Neural progenitor cell (in vitro differentiated cells): ENCODE results near the gene MAVS. TPM values are rescaled to one million over a fixed set of nuclear protein-coding genes. Genes with fewer than 3 reads are reported as not detected.

Experiments
- DNase-seq: peaks from one replicate; pipeline ENCODE4 v3.0.0-alpha.2; 2016; ENCODE audit warnings: low spot score
- H2AFZ ChIP-seq: fragments of 200-600 bp; sonication (generic); replicated peaks from 2 replicates; pipeline ENCODE4 v1.6.1; 2016; ENCODE audit warnings: antibody characterized with exemption
- H3F3A ChIP-seq: fragments of 200-600 bp; sonication (generic); 2 replicates; pipeline ENCODE4 v1.6.1; 2016; ENCODE audit warnings: antibody characterized with exemption, low read depth
- H3K27ac ChIP-seq: fragments of 200-600 bp; sonication (generic); 2 replicates; pipeline ENCODE4 v1.5.1; 2016; ENCODE audit warnings: mild to moderate bottlenecking
- H3K27me3 ChIP-seq: fragments of 200-600 bp; sonication (generic); 2 replicates; pipeline ENCODE4 v1.6.1; 2016; ENCODE audit warnings: mild to moderate bottlenecking, moderate library complexity
- H3K36me3 ChIP-seq: fragments of 200-600 bp; sonication (generic); 2 replicates; pipeline ENCODE4 v1.5.1; 2016
- H3K4me1 ChIP-seq: fragments of 200-600 bp; sonication (generic); 2 replicates; pipeline ENCODE4 v1.6.1; 2016; ENCODE audit warnings: mixed run types
- H3K4me2 ChIP-seq: fragments of 200-600 bp; sonication (generic); 2 replicates; pipeline ENCODE4 v1.6.1; 2016
- H3K4me3 ChIP-seq: fragments of 200-600 bp; sonication (generic); 2 replicates; pipeline ENCODE4 v1.5.1; 2016
- H3K79me2 ChIP-seq: fragments of 200-600 bp; sonication (generic); 2 replicates; pipeline ENCODE4 v1.6.1; 2016; ENCODE audit warnings: low read depth
- H3K9ac ChIP-seq: fragments of 200-600 bp; sonication (generic); 2 replicates; pipeline ENCODE4 v1.6.1; 2016
- H3K9me3 ChIP-seq: fragments of 200-600 bp; sonication (generic); 2 replicates; pipeline ENCODE4 v1.5.1; 2016; ENCODE audit warnings: low read depth
- H4K20me1 ChIP-seq: fragments of 200-600 bp; sonication (generic); 2 replicates; pipeline ENCODE4 v1.6.1; 2016; ENCODE audit warnings: low read depth
- H3K27ac Mint-ChIP-seq: 3 replicates; pipeline ENCODE4 v1.8.0; 2021; ENCODE audit warnings: mixed read lengths
- H3K27me3 Mint-ChIP-seq: 2 replicates; pipeline ENCODE4 v1.8.0; 2022; ENCODE audit warnings: low read depth, mild to moderate bottlenecking, inconsistent platforms, moderate library complexity, mixed read lengths; ENCODE audit not compliant: insufficient read depth
- H3K36me3 Mint-ChIP-seq: 3 replicates; pipeline ENCODE4 v1.8.0; 2021; ENCODE audit warnings: mixed read lengths
- H3K4me1 Mint-ChIP-seq: 3 replicates; pipeline ENCODE4 v1.8.0; 2021; ENCODE audit warnings: mixed read lengths
- H3K4me3 Mint-ChIP-seq: 3 replicates; pipeline ENCODE4 v1.8.0; 2021; ENCODE audit warnings: mild to moderate bottlenecking, moderate library complexity, mixed read lengths
- H3K9me3 Mint-ChIP-seq: 3 replicates; pipeline ENCODE4 v1.8.0; 2020; ENCODE audit warnings: mixed read lengths
- CTCF ChIP-seq: fragments of 200-600 bp; sonication (generic); IDR thresholded peaks from 2 replicates; pipeline ENCODE4 v1.5.1; 2017; ENCODE audit warnings: antibody characterized with exemption, mild to moderate bottlenecking
- EZH2 ChIP-seq: fragments of 200-600 bp; sonication (generic); IDR thresholded peaks from 2 replicates; pipeline ENCODE4 v1.6.1; 2017; ENCODE audit warnings: antibody characterized with exemption, mild to moderate bottlenecking, moderate library complexity
- EZH2phosphoT487 ChIP-seq: fragments of 200-600 bp; sonication (generic); IDR thresholded peaks from 2 replicates; pipeline ENCODE4 v1.6.1; 2017; ENCODE audit warnings: antibody characterized with exemption
- total RNA-seq: library from RNA; depleted of rRNA; stranded (reverse); fragments of >200 nt; gene quantifications from 2 replicates; pipeline ENCODE4 v1.2.3, GENCODE V29; 2015; ENCODE audit warnings: low replicate concordance

MAVS gene
- total RNA-seq, 1 donor from 2014 or later, result 14.1 TPM

DNA sequence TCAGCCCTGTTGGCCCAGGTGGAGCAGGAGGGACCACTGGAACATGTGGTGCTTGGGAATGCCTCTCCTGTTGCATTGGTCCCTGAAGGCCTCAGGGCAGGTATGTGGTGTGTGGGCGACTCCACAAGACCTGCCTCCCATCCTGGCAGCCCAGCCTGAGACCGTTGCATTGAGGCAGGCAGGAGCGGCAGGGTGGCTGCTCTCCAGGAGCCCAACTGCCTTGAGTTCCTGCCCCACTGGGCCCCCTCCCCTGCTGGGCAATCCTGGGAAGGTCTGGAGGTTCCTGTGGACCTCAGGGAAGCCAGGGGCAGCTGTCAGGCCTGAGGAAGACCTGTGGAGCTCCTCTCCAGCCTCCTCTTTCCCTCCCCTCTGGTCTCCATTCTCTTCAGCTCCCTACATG, 19.8 kb downstream of the MAVS start:
- H3K4me2 ChIP-seq, result no peak overlapping the region
- H3K4me3 ChIP-seq, result no peak overlapping the region
- H2AFZ ChIP-seq, result no peak overlapping the region
- Mint-ChIP-seq H3K36me3 (peaks cover 34% of the 10 kb centered on the region), H3K27ac (no peak overlapping the region), H3K9me3 (no peaks in the 10 kb centered on the region), H3K4me1 (peaks cover 3% of the 10 kb centered on the region), H3K27me3 (peaks cover 5% of the 10 kb centered on the region), H3K4me3 (no peak overlapping the region)
- H4K20me1 ChIP-seq, result no peaks in the 10 kb centered on the region
- H3K27ac ChIP-seq, result no peak overlapping the region
- H3K4me1 ChIP-seq, result no peaks in the 10 kb centered on the region
- no peaks in the 10 kb centered on the region for H3F3A ChIP-seq
- no peaks in the 10 kb centered on the region for H3K9me3 ChIP-seq
- peaks cover 7% of the 10 kb centered on the region for H3K36me3 ChIP-seq
- H3K27me3 ChIP-seq, result no peaks in the 10 kb centered on the region
- H3K79me2 ChIP-seq, result no peaks in the 10 kb centered on the region
- no peak for DNase-seq
- H3K9ac ChIP-seq, result no peak overlapping the region
- TF ChIP-seq EZH2phosphoT487 (no peak), CTCF (no peak), EZH2 (no peak)

- H3K79me2 ChIP-seq, result no peaks in the 10 kb centered on the region
- H3K4me1 Mint-ChIP-seq, result peaks cover 3% of the 10 kb centered on the region
Observed at GRCh38 chr20:3867802-3868201, 21.2 kb downstream of the MAVS start.

DNA sequence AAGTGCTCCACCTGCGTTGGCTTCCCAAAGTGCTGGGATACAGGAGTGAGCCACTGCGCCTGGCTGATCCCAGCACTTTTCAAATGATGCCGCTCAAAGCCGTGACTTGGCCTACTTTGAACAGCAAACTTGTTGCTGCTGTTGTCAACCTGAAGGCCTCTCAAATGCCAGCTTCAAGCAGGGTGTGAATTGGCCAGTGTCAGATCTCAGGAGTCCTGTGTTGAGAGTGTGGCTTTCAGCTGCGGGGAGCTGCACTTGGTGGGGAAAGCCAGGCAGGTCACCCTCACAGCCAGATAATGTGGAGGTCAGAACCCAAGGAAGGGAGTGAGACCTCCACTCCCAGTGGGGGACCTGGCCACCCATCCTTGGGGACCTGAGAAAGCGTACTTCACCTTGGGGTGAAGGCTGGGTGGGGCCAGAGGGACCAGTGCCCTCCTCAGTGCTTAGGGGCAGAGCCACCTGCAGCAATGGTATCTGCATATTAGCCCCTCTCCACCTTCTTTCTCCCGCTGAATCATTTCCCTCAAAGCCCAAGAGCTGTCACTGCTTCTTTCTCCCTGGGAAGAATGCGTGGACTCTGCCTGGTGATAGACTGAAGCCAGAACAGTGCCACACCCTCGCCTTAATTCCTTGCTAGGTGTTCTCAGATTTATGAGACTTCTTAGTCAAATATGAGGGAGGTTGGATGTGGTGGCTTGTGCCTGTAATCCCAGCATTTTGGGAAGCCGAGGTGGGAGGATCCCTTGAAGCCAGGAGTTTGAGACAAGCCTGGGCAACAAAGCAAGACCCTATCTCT, 23.4 kb downstream of the MAVS start:
- H3K4me1 Mint-ChIP-seq, result peaks cover 3% of the 10 kb centered on the region
- peaks cover 39% of the 10 kb centered on the region for H3K36me3 Mint-ChIP-seq
- no peaks in the 10 kb centered on the region for H3K9me3 Mint-ChIP-seq
- no peaks in the 10 kb centered on the region for H3K27me3 ChIP-seq
- H3F3A ChIP-seq, result no peaks in the 10 kb centered on the region
- no peak overlapping the region for H3K4me3 Mint-ChIP-seq
- no peak overlapping the region for H3K4me2 ChIP-seq
- H3K79me2 ChIP-seq, result no peaks in the 10 kb centered on the region
- DNase-seq, result no peak
- no peak overlapping the region for H3K27ac Mint-ChIP-seq
- TF ChIP-seq EZH2 (no peak), CTCF (no peak), EZH2phosphoT487 (no peak)
- H4K20me1 ChIP-seq, result peaks cover 6% of the 10 kb centered on the region
- H3K36me3 ChIP-seq, result no peaks in the 10 kb centered on the region
- no peak overlapping the region for H3K9ac ChIP-seq
- H3K27me3 Mint-ChIP-seq, result peaks cover 8% of the 10 kb centered on the region
- no peak overlapping the region for H3K4me3 ChIP-seq
- no peak overlapping the region for H3K27ac ChIP-seq
- H3K9me3 ChIP-seq, result no peaks in the 10 kb centered on the region
- H3K4me1 ChIP-seq, result no peaks in the 10 kb centered on the region
- H2AFZ ChIP-seq, result no peak overlapping the region

More at GRCh38 chr20:3867802-3868201, 21.2 kb downstream of the MAVS start:
- Histone ChIP-seq H3K36me3 (no peaks in the 10 kb centered on the region), H3K4me1 (no peaks in the 10 kb centered on the region), H3K4me3 (no peak overlapping the region), H3K9me3 (no peaks in the 10 kb centered on the region), H3K27me3 (no peaks in the 10 kb centered on the region), H3K9ac (no peak overlapping the region), H3F3A (no peaks in the 10 kb centered on the region), H3K27ac (no peak overlapping the region), H3K4me2 (no peak overlapping the region), H2AFZ (no peak overlapping the region), H4K20me1 (no peaks in the 10 kb centered on the region)
- DNase-seq, result no peak
- Mint-ChIP-seq H3K27ac (no peak overlapping the region), H3K9me3 (no peaks in the 10 kb centered on the region), H3K36me3 (peaks cover 33% of the 10 kb centered on the region), H3K27me3 (peaks cover 6% of the 10 kb centered on the region), H3K4me3 (no peak overlapping the region)
- TF ChIP-seq CTCF (no peak), EZH2phosphoT487 (no peak), EZH2 (no peak)
